Stimulated activated naive CD4-positive, alpha-beta T cell treated with Interleukin-2 at 50 U/mL for 16 hours (primary cell): ENCODE results near the gene EMX1.

Source experiments
- DNase-seq: peaks from one replicate; lab custom pipeline; 2025; lab: John Stamatoyannopoulos, UW

The EMX1 gene

GRCh38 chr2:72925328-72925943 lies 8.1 kb downstream of the EMX1 start:
- no peak for DNase-seq

- no peak for DNase-seq
Observed at GRCh38 chr2:72926368-72926767, 9.0 kb downstream of the EMX1 start.

GRCh38 chr2:72926811-72927465 lies 9.6 kb downstream of the EMX1 start:
- no peak for DNase-seq

- no peak for DNase-seq
Observed at GRCh38 chr2:72927619-72928550, 10.6 kb downstream of the EMX1 start.

- DNase-seq: no peak
Observed at GRCh38 chr2:72929010-72929409, 11.7 kb downstream of the EMX1 start.

GRCh38 chr2:72931280-72931910 lies 14.1 kb downstream of the EMX1 start:
- DNase-seq: no peak

- DNase-seq: no peak
Observed at GRCh38 chr2:72932045-72932740, 14.9 kb downstream of the EMX1 start.

- DNase-seq: no peak
Observed at GRCh38 chr2:72932805-72933204, 15.5 kb downstream of the EMX1 start.

GRCh38 chr2:72933207-72933606 lies 15.9 kb downstream of the EMX1 start:
- DNase-seq: no peak

GRCh38 chr2:72933646-72934151 lies 16.4 kb downstream of the EMX1 start:
- DNase-seq: no peak

- DNase-seq: no peak
Observed at GRCh38 chr2:72934683-72935610, 17.6 kb downstream of the EMX1 start.

- no peak for DNase-seq
Observed at GRCh38 chr2:72935611-72935957, 18.3 kb downstream of the EMX1 start.

GRCh38 chr2:72936660-72937355 lies 19.5 kb downstream of the EMX1 start:
- DNase-seq: no peak

- no peak for DNase-seq
Observed at GRCh38 chr2:72937356-72937669, 20.0 kb downstream of the EMX1 start.

GRCh38 chr2:72938455-72938854 lies 21.1 kb downstream of the EMX1 start:
- no peak for DNase-seq

GRCh38 chr2:72940361-72940760 lies 23.0 kb downstream of the EMX1 start:
- no peak for DNase-seq

- no peak for DNase-seq
Observed at GRCh38 chr2:72940786-72941185, 23.5 kb downstream of the EMX1 start.

GRCh38 chr2:72942293-72942692 lies 25.0 kb downstream of the EMX1 start:
- DNase-seq: no peak

GRCh38 chr2:72942881-72943418 lies 25.6 kb downstream of the EMX1 start:
- DNase-seq: no peak
